Panc1 (cell line): Measurements from ENCODE around the gene KRT12. TPM values are rescaled to one million over a fixed set of nuclear protein-coding genes. Genes with fewer than 3 reads are reported as not detected.

Experiments used
- ATAC-seq: fragments of 200-7000 bp; cut with Tn5 transposase; 2 replicates; pipeline ENCODE4 v1.9.1; 2020; ENCODE audit warnings: mild to moderate bottlenecking, moderate library complexity
- BruUV-seq: library from RNA; stranded (reverse); fragments of 400-500 nt; replicated peaks from 2 replicates; lab custom pipeline; 2021; lab: Mats Ljungman, UMichigan
- CTCF ChIA-PET: fragments of 300-600 bp; sonication (Branson Sonifier 250); formaldehyde crosslinking; loops from one replicate; lab custom pipeline; 2022; ENCODE audit warnings: antibody characterized with exemption; lab: Charles Lee
- POLR2A ChIA-PET: fragments of 300-600 bp; sonication (Branson Sonifier 250); formaldehyde crosslinking; loops from one replicate; lab custom pipeline; 2022; ENCODE audit warnings: antibody characterized with exemption; lab: Charles Lee
- DNase-seq: peaks from one replicate; pipeline ENCODE4 v3.0.0-alpha.2; 2010; ENCODE audit warnings: low read depth, low spot score
- H3K27ac ChIP-seq: 2 replicates; pipeline ENCODE4 v1.5.1; 2011; ENCODE audit warnings: mild to moderate bottlenecking, low read length, inconsistent platforms
- H3K27me3 ChIP-seq: fragments of 200-500 bp; sonication (Bioruptor generic); 2 replicates; pipeline ENCODE4 v1.6.0; 2014; ENCODE audit warnings: low read length, inconsistent platforms; ENCODE audit not compliant: control insufficient read depth, insufficient read depth
- H3K36me3 ChIP-seq: fragments of 200-500 bp; sonication (Bioruptor generic); 2 replicates; pipeline ENCODE4 v1.5.1; 2014; ENCODE audit warnings: inconsistent platforms, mild to moderate bottlenecking, low read length, moderate library complexity; ENCODE audit not compliant: control insufficient read depth, insufficient read depth
- H3K4me1 ChIP-seq: 2 replicates; pipeline ENCODE4 v1.5.1; 2011; ENCODE audit warnings: inconsistent platforms, mild to moderate bottlenecking, low read length, moderate library complexity; ENCODE audit not compliant: control insufficient read depth, insufficient read depth
- H3K4me3 ChIP-seq, 2 experiments: 2 replicates each; pipeline ENCODE4 v1.5.1; 2011 to 2012; ENCODE audit warnings: low read depth in 2 of 2, low read length in 2 of 2, mild to moderate bottlenecking in 2 of 2, inconsistent platforms in 1 of 2, moderate library complexity in 1 of 2
- H3K9me3 ChIP-seq: fragments of 200-500 bp; sonication (Bioruptor generic); 2 replicates; pipeline ENCODE4 v1.5.1; 2014; ENCODE audit warnings: low read depth, mild to moderate bottlenecking, inconsistent platforms, low read length, moderate library complexity; ENCODE audit not compliant: control insufficient read depth, insufficient read depth
- CTCF ChIP-seq: fragments of 450-650 bp; IDR thresholded peaks from 2 replicates; pipeline ENCODE4 v1.5.1; 2017; ENCODE audit warnings: mild to moderate bottlenecking
- REST ChIP-seq, 2 experiments: IDR thresholded peaks; 2 replicates each; pipeline ENCODE4 v1.6.1; 2011 to 2012; ENCODE audit warnings: low read depth in 2 of 2, control low read depth in 1 of 2, low read length in 1 of 2, mild to moderate bottlenecking in 1 of 2, moderate library complexity in 1 of 2; ENCODE audit not compliant: insufficient read depth in 1 of 2
- SIN3A ChIP-seq: IDR thresholded peaks from 2 replicates; pipeline ENCODE4 v1.6.1; 2012; ENCODE audit warnings: low read depth, mild to moderate bottlenecking, low read length, moderate library complexity, borderline replicate concordance; ENCODE audit not compliant: insufficient read depth
- TCF7L2 ChIP-seq: IDR thresholded peaks from 2 replicates; pipeline ENCODE4 v1.6.1; 2011; ENCODE audit warnings: mild to moderate bottlenecking, low read depth, low read length, inconsistent platforms
- in situ Hi-C: cut with HindIII; loops from 2 replicates; pipeline ENCODE4 v1.10.0; 2016; ENCODE audit warnings: low sequenced_read_pairs, low pct_unique_long_range_greater_than_20kb
- intact Hi-C: fragments of 100-400 bp; cut with micrococcal nuclease; formaldehyde crosslinking; loops from one replicate; pipeline ENCODE4 v1.10.0; 2022; ENCODE audit not compliant: unreplicated experiment
- total RNA-seq: library from RNA; stranded (reverse); gene quantifications from one replicate; pipeline ENCODE4 v1.2.1, GENCODE V29; 2021; ENCODE audit not compliant: unreplicated experiment

KRT12 gene
- total RNA-seq, 1 experiment from 2014 or later, result not detected

- in situ Hi-C loops, result no loop called here
- no peaks in the 10 kb centered on the region; the same call in 1 of the 2 replicates for H3K27me3 ChIP-seq
- ATAC-seq, result no peak
- peaks cover 8% of the 10 kb centered on the region; the same call in 1 of the 2 replicates for H3K4me1 ChIP-seq
- H3K36me3 ChIP-seq, result no peaks in the 10 kb centered on the region
- ChIA-PET CTCF (interaction anchor here (0.7 to 2.1 kb wide), 3 partner anchors 108 to 638 kb away, joined by 3 to 11 read pairs (median 3); no protein-coding TSS in a partner anchor), POLR2A (no interaction called here)
- H3K4me3 ChIP-seq, result no peak overlapping the region
- H3K27ac ChIP-seq, result peak overlapping the region; percentile 41; the same call in 1 of the 2 replicates
- H3K9me3 ChIP-seq, result no peaks in the 10 kb centered on the region
- intact Hi-C loops, result no loop called here
- no peak for DNase-seq
- BruUV-seq, result no TSS peak
- TF ChIP-seq CTCF, result no peak
- TF ChIP-seq TCF7L2, result no peak
- TF ChIP-seq SIN3A, result no peak
Observed at GRCh38 chr17:40910441-40910841, 43.4 kb upstream of the KRT12 start.

- CTCF ChIA-PET, result interaction anchor here (0.7 to 2.1 kb wide), 4 partner anchors 24 to 640 kb away, joined by 3 to 11 read pairs (median 3); no protein-coding TSS in a partner anchor
- no TSS peak for BruUV-seq
- H3K9me3 ChIP-seq, result no peaks in the 10 kb centered on the region
- POLR2A ChIA-PET, result no interaction called here
- TF ChIP-seq REST (IDR thresholded peaks at IDR 0.05; ENCODE audit: insufficient read depth in 1 of 2, low read depth in 2 of 2, low read length in 1 of 2) (no peak), SIN3A (no peak)
- no peaks in the 10 kb centered on the region for H3K36me3 ChIP-seq
- DNase-seq (no peak), ATAC-seq (peak; percentile 55)
- no peaks in the 10 kb centered on the region; the same call in 1 of the 2 replicates for H3K27me3 ChIP-seq
- H3K4me1 ChIP-seq, result peaks cover 8% of the 10 kb centered on the region; the same call in 1 of the 2 replicates
- H3K27ac ChIP-seq, result peak overlapping the region; percentile 2; the same call in 1 of the 2 replicates
- no peak overlapping the region for H3K4me3 ChIP-seq
- in situ Hi-C loops (no loop called here), intact Hi-C loops (loop anchor here (1.0 to 10.0 kb wide), 6 partner anchors 53 to 739 kb away; partner anchors contain the start of gene KRT19)
Observed at GRCh38 chr17:40909755-40910154, 42.7 kb upstream of the KRT12 start.

- ChIA-PET POLR2A (no interaction called here), CTCF (interaction anchor here (0.7 to 2.1 kb wide), 4 partner anchors 23 to 640 kb away, joined by 3 to 11 read pairs (median 3); no protein-coding TSS in a partner anchor)
- no peaks in the 10 kb centered on the region; the same call in 1 of the 2 replicates for H3K27me3 ChIP-seq
- intact Hi-C loops (loop anchor here (1.0 to 10.0 kb wide), 6 partner anchors 53 to 739 kb away; partner anchors contain the start of gene KRT19), in situ Hi-C loops (no loop called here)
- no peak for TF ChIP-seq TCF7L2
- peak; percentile 85 for TF ChIP-seq CTCF
- H3K27ac ChIP-seq, result peak overlapping the region; percentile 2; the same call in 1 of the 2 replicates
- H3K4me1 ChIP-seq, result peaks cover 11% of the 10 kb centered on the region; the same call in 1 of the 2 replicates
- no peaks in the 10 kb centered on the region for H3K36me3 ChIP-seq
- H3K4me3 ChIP-seq, result no peak overlapping the region
- DNase-seq (no peak), ATAC-seq (peak; percentile 97)
- no TSS peak for BruUV-seq
- H3K9me3 ChIP-seq, result no peaks in the 10 kb centered on the region
Observed at GRCh38 chr17:40909351-40909750, 42.3 kb upstream of the KRT12 start.
